SU-DHL-6 (cell line): ENCODE data around the gene CLCN6.

Experiments used
- CTCF ChIP-seq: fragments of 200-600 bp; sonication (generic); IDR thresholded peaks from one replicate; pipeline ENCODE4 v1.5.1; 2017; ENCODE audit warnings: antibody characterized with exemption, mild to moderate bottlenecking, low read length, moderate library complexity; ENCODE audit not compliant: insufficient read depth, poor library complexity, severe bottlenecking
- EZH2phosphoT487 ChIP-seq: fragments of 200-600 bp; sonication (generic), shearing (Covaris generic); conservative IDR thresholded peaks from 2 replicates; pipeline ENCODE4 v1.6.1; 2018; ENCODE audit warnings: mild to moderate bottlenecking, antibody characterized with exemption, low read length, moderate library complexity, mixed read lengths

GRCh38 chr1:11882814-11883538 is 77.0 kb downstream of the CLCN6 start:
- no peak for TF ChIP-seq CTCF
- no peak for TF ChIP-seq EZH2phosphoT487
